Activated naive CD4-positive, alpha-beta T cell treated with anti-CD3 and anti-CD28 coated beads, Interleukin-2, amount 10 ng/mL, durations not matched to agents 7 days and 5 days (primary cell): Measurements from ENCODE around the gene CRPPA.
"Not testable (repeated sequence)": the region's sequence is repeated elsewhere in the genome, so short reads cannot be mapped to it uniquely, and the experiment has no call there.

Experiments used
- CTCF ChIA-PET: fragments of 350-600 bp; sonication (Branson Sonifier 250); formaldehyde crosslinking; loops from one replicate; lab custom pipeline; 2021; ENCODE audit warnings: antibody characterized with exemption; lab: Charles Lee
- DNase-seq: peaks from one replicate; pipeline ENCODE4 v3.0.0-alpha.2; 2020
- H3K27ac Mint-ChIP-seq: one replicate; pipeline ENCODE4 v1.8.0; 2021; ENCODE audit warnings: mild to moderate bottlenecking, moderate library complexity, mixed read lengths
- H3K27me3 Mint-ChIP-seq: one replicate; pipeline ENCODE4 v1.8.0; 2021; ENCODE audit warnings: mild to moderate bottlenecking, mixed read lengths
- H3K36me3 Mint-ChIP-seq: one replicate; pipeline ENCODE4 v1.8.0; 2021; ENCODE audit warnings: mixed read lengths
- H3K4me1 Mint-ChIP-seq: one replicate; pipeline ENCODE4 v1.8.0; 2021; ENCODE audit warnings: mixed read lengths
- H3K4me3 Mint-ChIP-seq: one replicate; pipeline ENCODE4 v1.8.0; 2021; ENCODE audit warnings: mild to moderate bottlenecking, moderate library complexity, mixed read lengths
- H3K9me3 Mint-ChIP-seq: one replicate; pipeline ENCODE4 v1.8.0; 2021; ENCODE audit warnings: mixed read lengths

Gene CRPPA

GRCh38 chr7:16421333-16422102, at the start of gene CRPPA:
TSS of gene CRPPA (minus strand) at chr7:16421538. CDS start at chr7:16421322, 216 bp downstream.
- H3K27ac Mint-ChIP-seq = peak within 1 kb of the TSS; percentile 95
- no peaks in the 10 kb centered on the region for H3K27me3 Mint-ChIP-seq
- H3K4me1 Mint-ChIP-seq = peaks cover 31% of the 10 kb centered on the region
- H3K36me3 Mint-ChIP-seq = peaks cover 2% of the 10 kb centered on the region
- peaks cover 7% of the 10 kb centered on the region for H3K9me3 Mint-ChIP-seq
- peak; percentile 50 for DNase-seq
- CTCF ChIA-PET = interaction anchor here (1.2 to 2.4 kb wide), 3 partner anchors 10 to 143 kb away, joined by 3 to 12 read pairs (median 8); no protein-coding TSS in a partner anchor
- peak within 1 kb of the TSS; percentile 79 for H3K4me3 Mint-ChIP-seq

GRCh38 chr7:16465469-16466361, 44.4 kb upstream of the CRPPA start, which contains the start of gene SOSTDC1:
TSS of gene SOSTDC1 (minus strand) at chr7:16465738. CDS start at chr7:16465668, 70 bp downstream.
- Mint-ChIP-seq H3K9me3 (no peaks in the 10 kb centered on the region), H3K36me3 (no peaks in the 10 kb centered on the region), H3K4me1 (no peaks in the 10 kb centered on the region), H3K27ac (no peak within 1 kb of the TSS), H3K27me3 (no peaks in the 10 kb centered on the region), H3K4me3 (no peak within 1 kb of the TSS)
- no peak for DNase-seq
- CTCF ChIA-PET = no interaction called here

GRCh38 chr7:16463949-16464715, 42.8 kb upstream of the CRPPA start:
- Mint-ChIP-seq H3K27me3 (no peaks in the 10 kb centered on the region), H3K4me3 (no peak overlapping the region), H3K36me3 (no peaks in the 10 kb centered on the region), H3K27ac (no peak overlapping the region), H3K4me1 (no peaks in the 10 kb centered on the region), H3K9me3 (no peaks in the 10 kb centered on the region)
- CTCF ChIA-PET = no interaction called here
- DNase-seq = no peak

- H3K4me3 Mint-ChIP-seq = no peak overlapping the region
- no peaks in the 10 kb centered on the region for H3K4me1 Mint-ChIP-seq
- CTCF ChIA-PET = no interaction called here
- DNase-seq = no peak
- H3K27me3 Mint-ChIP-seq = no peaks in the 10 kb centered on the region
- H3K9me3 Mint-ChIP-seq = no peaks in the 10 kb centered on the region
- H3K36me3 Mint-ChIP-seq = no peaks in the 10 kb centered on the region
- H3K27ac Mint-ChIP-seq = no peak overlapping the region
Observed at GRCh38 chr7:16463520-16463919, 42.2 kb upstream of the CRPPA start.

- no peak for DNase-seq
- no peaks in the 10 kb centered on the region for H3K36me3 Mint-ChIP-seq
- H3K4me3 Mint-ChIP-seq = no peak overlapping the region
- H3K27ac Mint-ChIP-seq = no peak overlapping the region
- CTCF ChIA-PET = no interaction called here
- no peaks in the 10 kb centered on the region for H3K27me3 Mint-ChIP-seq
- no peaks in the 10 kb centered on the region for H3K4me1 Mint-ChIP-seq
- H3K9me3 Mint-ChIP-seq = no peaks in the 10 kb centered on the region
Observed at GRCh38 chr7:16462431-16462889, 41.1 kb upstream of the CRPPA start.

- CTCF ChIA-PET = no interaction called here
- DNase-seq = no peak
- no peaks in the 10 kb centered on the region for H3K36me3 Mint-ChIP-seq
Observed at GRCh38 chr7:16460789-16461493, 39.6 kb upstream of the CRPPA start.

GRCh38 chr7:16456303-16456702, 35.0 kb upstream of the CRPPA start:
- H3K9me3 Mint-ChIP-seq, DNase-seq, H3K4me1 Mint-ChIP-seq, H3K36me3 Mint-ChIP-seq, H3K27me3 Mint-ChIP-seq, H3K4me3 Mint-ChIP-seq, H3K27ac Mint-ChIP-seq, CTCF ChIA-PET: not testable (repeated sequence)

More at GRCh38 chr7:16460789-16461493, 39.6 kb upstream of the CRPPA start:
- no peaks in the 10 kb centered on the region for H3K9me3 Mint-ChIP-seq
- H3K27ac Mint-ChIP-seq = no peak overlapping the region
- no peaks in the 10 kb centered on the region for H3K4me1 Mint-ChIP-seq
- H3K27me3 Mint-ChIP-seq = no peaks in the 10 kb centered on the region
- H3K4me3 Mint-ChIP-seq = no peak overlapping the region

GRCh38 chr7:16455591-16455990, 34.3 kb upstream of the CRPPA start:
- Mint-ChIP-seq H3K27me3 (peaks cover 5% of the 10 kb centered on the region), H3K9me3 (no peaks in the 10 kb centered on the region), H3K4me3 (no peak overlapping the region), H3K27ac (no peak overlapping the region), H3K4me1 (peaks cover 4% of the 10 kb centered on the region), H3K36me3 (no peaks in the 10 kb centered on the region)
- CTCF ChIA-PET = no interaction called here
- no peak for DNase-seq

- H3K4me1 Mint-ChIP-seq = no peaks in the 10 kb centered on the region
- H3K9me3 Mint-ChIP-seq = no peaks in the 10 kb centered on the region
- no peaks in the 10 kb centered on the region for H3K36me3 Mint-ChIP-seq
- no peak overlapping the region for H3K4me3 Mint-ChIP-seq
- CTCF ChIA-PET = interaction anchor here (1.4 kb wide), 1 partner anchor 18 kb away, joined by 4 read pairs; no protein-coding TSS in a partner anchor
- H3K27ac Mint-ChIP-seq = no peak overlapping the region
- H3K27me3 Mint-ChIP-seq = peaks cover 5% of the 10 kb centered on the region
- no peak for DNase-seq
Observed at GRCh38 chr7:16450366-16450765, 29.0 kb upstream of the CRPPA start.

GRCh38 chr7:16447876-16448275, 26.5 kb upstream of the CRPPA start:
- Mint-ChIP-seq H3K27me3 (peaks cover 5% of the 10 kb centered on the region), H3K9me3 (no peaks in the 10 kb centered on the region), H3K4me1 (no peaks in the 10 kb centered on the region), H3K27ac (no peak overlapping the region), H3K36me3 (no peaks in the 10 kb centered on the region), H3K4me3 (no peak overlapping the region)
- DNase-seq = no peak
- CTCF ChIA-PET = interaction anchor here (1.1 kb wide), 1 partner anchor 14 kb away, joined by 3 read pairs; no protein-coding TSS in a partner anchor

- no peaks in the 10 kb centered on the region for H3K4me1 Mint-ChIP-seq
- no peak for DNase-seq
- CTCF ChIA-PET = no interaction called here
Observed at GRCh38 chr7:16446508-16446907, 25.2 kb upstream of the CRPPA start.

GRCh38 chr7:16443871-16444270, 22.5 kb upstream of the CRPPA start:
- H3K9me3 Mint-ChIP-seq, H3K27ac Mint-ChIP-seq, DNase-seq, H3K27me3 Mint-ChIP-seq, H3K4me3 Mint-ChIP-seq, H3K4me1 Mint-ChIP-seq, H3K36me3 Mint-ChIP-seq: not testable (repeated sequence)
- CTCF ChIA-PET = interaction anchor here (0.7 kb wide), 1 partner anchor 48 kb away, joined by 4 read pairs; no protein-coding TSS in a partner anchor

More at GRCh38 chr7:16446508-16446907, 25.2 kb upstream of the CRPPA start:
- H3K9me3 Mint-ChIP-seq = no peaks in the 10 kb centered on the region
- no peak overlapping the region for H3K4me3 Mint-ChIP-seq
- no peak overlapping the region for H3K27ac Mint-ChIP-seq
- no peaks in the 10 kb centered on the region for H3K36me3 Mint-ChIP-seq
- H3K27me3 Mint-ChIP-seq = no peaks in the 10 kb centered on the region

- no peaks in the 10 kb centered on the region for H3K36me3 Mint-ChIP-seq
- no peak overlapping the region for H3K27ac Mint-ChIP-seq
- H3K9me3 Mint-ChIP-seq = no peaks in the 10 kb centered on the region
- DNase-seq = no peak
- no peaks in the 10 kb centered on the region for H3K4me1 Mint-ChIP-seq
- no peak overlapping the region for H3K4me3 Mint-ChIP-seq
- no peaks in the 10 kb centered on the region for H3K27me3 Mint-ChIP-seq
- CTCF ChIA-PET = no interaction called here
Observed at GRCh38 chr7:16438988-16439387, 17.6 kb upstream of the CRPPA start.
